Posterior cingulate gyrus (tissue), 11 donors: ENCODE data around the gene NADK2.

Experiments used
- DNase-seq, 10 donors: peaks; one replicate each; pipeline versions ENCODE4 v3.0.0 to v3.0.0-alpha.2; 2020 to 2021; ENCODE audit warnings: mixed read lengths in 3 of 10
- intact Hi-C: fragments of 100-400 bp; cut with DNase I; formaldehyde crosslinking; loops from one replicate; pipeline ENCODE4 v1.15.1; 2023

NADK2 gene

DNA sequence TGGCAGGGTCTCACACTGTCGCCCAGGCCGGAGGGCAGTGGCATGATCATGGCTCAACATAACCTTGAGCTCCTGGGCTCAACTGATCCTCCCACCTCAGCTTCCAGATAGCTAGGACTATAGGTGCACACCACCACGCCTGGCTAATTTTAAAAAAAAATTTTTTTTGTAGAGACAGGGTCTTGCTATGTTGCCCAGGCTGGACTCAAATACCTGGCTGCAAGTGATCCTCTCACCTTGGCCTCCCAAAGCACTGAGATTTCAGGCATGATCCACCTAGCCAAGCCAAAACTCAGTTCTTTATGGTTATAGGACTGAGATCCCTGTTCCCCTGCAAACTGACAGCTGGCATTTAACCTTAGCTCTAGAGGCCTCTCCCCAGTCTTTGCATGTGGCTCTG is 95.3 kb downstream of the NADK2 start:
- intact Hi-C loops: no loop called here

GRCh38 chr5:36145311-36145710 is 96.4 kb downstream of the NADK2 start:
- DNase-seq: no peak
- intact Hi-C loops: no loop called here

More for the DNA sequence above, 95.3 kb downstream of the NADK2 start:
- no peak for DNase-seq
